IMR-90 (cell line): ENCODE data around the gene CRLF2.
"Not testable (repeated sequence)": the region's sequence is repeated elsewhere in the genome, so short reads cannot be mapped to it uniquely, and the experiment has no call there.

Source experiments
- POLR2A ChIP-seq: IDR thresholded peaks from 2 replicates; pipeline ENCODE4 v1.6.1; 2012; ENCODE audit warnings: mild to moderate bottlenecking, low read depth, low read length
- TF ChIP-seq, protein P1 (sequence below): conservative IDR thresholded peaks from 2 replicates; pipeline ENCODE4 v1.5.1; 2012; ENCODE audit warnings: mild to moderate bottlenecking, low read depth, low read length, improper control_type of control experiment
- TF ChIP-seq, protein P2 (sequence below): fragments of 150-350 bp; IDR thresholded peaks from 2 replicates; pipeline ENCODE4 v1.6.1; 2016; ENCODE audit warnings: low read depth, mild to moderate bottlenecking, low read length, moderate library complexity, borderline replicate concordance

DNA sequence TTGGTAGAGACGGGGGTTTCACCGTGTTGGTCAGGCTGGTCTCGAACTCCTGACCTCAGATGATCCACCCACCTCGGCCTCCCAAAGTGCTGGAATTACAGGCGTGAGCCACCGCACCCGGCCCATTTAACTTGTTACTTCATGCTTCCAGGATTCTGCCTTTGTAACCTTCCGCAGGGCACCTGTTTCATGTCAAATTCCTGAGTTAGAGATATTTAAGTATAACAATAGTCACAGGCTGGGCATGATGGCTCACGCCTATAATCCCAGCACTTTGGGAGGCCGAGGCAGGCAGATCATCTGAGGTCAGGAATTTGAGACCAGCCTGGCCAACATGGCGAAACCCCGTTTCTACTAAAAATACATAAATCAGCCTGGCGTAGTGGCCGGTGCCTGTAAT, 30.8 kb downstream of the CRLF2 start:
- TF ChIP-seq, protein P1, sequence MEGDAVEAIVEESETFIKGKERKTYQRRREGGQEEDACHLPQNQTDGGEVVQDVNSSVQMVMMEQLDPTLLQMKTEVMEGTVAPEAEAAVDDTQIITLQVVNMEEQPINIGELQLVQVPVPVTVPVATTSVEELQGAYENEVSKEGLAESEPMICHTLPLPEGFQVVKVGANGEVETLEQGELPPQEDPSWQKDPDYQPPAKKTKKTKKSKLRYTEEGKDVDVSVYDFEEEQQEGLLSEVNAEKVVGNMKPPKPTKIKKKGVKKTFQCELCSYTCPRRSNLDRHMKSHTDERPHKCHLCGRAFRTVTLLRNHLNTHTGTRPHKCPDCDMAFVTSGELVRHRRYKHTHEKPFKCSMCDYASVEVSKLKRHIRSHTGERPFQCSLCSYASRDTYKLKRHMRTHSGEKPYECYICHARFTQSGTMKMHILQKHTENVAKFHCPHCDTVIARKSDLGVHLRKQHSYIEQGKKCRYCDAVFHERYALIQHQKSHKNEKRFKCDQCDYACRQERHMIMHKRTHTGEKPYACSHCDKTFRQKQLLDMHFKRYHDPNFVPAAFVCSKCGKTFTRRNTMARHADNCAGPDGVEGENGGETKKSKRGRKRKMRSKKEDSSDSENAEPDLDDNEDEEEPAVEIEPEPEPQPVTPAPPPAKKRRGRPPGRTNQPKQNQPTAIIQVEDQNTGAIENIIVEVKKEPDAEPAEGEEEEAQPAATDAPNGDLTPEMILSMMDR: not testable (repeated sequence)
- TF ChIP-seq, protein P2, sequence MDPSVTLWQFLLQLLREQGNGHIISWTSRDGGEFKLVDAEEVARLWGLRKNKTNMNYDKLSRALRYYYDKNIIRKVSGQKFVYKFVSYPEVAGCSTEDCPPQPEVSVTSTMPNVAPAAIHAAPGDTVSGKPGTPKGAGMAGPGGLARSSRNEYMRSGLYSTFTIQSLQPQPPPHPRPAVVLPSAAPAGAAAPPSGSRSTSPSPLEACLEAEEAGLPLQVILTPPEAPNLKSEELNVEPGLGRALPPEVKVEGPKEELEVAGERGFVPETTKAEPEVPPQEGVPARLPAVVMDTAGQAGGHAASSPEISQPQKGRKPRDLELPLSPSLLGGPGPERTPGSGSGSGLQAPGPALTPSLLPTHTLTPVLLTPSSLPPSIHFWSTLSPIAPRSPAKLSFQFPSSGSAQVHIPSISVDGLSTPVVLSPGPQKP: not testable (repeated sequence)
- not testable (repeated sequence) for TF ChIP-seq POLR2A
